GM18861 (cell line): Measurements from ENCODE around the gene CDC34.
A peak's percentile ranks its signal among the peaks of the same experiment; 100 is the strongest.

Experiments
- ATAC-seq: cut with Tn5 transposase; IDR thresholded peaks from one replicate; pipeline ENCODE4 v1.9.1; 2021; ENCODE audit not compliant: unreplicated experiment

The CDC34 gene

DNA sequence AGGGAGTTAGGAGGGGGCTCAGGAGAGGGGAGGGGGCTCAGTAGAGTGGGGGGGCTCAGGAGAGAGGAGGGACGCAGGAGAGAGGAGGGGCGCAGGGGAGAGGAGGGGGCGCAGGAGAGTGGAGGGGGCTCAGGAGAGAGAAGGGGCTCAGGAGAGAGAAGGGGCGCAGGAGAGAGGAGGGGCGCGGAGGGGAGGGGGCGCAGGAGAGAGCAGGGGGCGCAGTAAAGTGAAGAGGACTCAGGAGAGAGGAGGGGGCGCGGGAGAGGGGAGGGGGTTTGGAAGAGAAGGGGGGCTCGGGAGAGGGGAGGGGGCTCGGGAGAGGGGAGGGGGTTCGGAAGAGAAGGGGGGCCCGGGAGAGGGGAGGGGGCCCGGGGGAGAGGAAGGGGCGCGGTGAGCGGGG lies 34.6 kb upstream of the CDC34 start:
- ATAC-seq, result no peak

DNA sequence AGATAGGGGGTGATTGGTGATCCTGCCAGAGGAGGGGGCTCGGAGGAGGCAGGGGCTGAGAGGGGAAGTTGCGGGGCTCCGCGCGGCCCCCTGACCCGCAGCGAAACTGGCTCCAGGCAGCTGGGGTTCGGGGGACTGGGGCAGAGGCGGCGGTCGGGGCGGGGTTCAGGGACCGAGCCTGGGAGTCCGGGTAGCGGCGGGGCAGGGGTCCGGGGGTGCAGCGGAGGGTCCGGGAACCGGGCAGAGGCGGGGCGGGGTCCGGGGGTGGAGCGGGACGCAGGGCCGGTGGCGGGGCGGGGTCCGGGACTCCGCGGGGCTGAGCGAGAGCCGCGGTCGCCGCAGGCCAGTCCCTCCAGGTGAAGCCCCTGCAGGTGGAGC lies 34.1 kb upstream of the CDC34 start:
- no peak for ATAC-seq

DNA sequence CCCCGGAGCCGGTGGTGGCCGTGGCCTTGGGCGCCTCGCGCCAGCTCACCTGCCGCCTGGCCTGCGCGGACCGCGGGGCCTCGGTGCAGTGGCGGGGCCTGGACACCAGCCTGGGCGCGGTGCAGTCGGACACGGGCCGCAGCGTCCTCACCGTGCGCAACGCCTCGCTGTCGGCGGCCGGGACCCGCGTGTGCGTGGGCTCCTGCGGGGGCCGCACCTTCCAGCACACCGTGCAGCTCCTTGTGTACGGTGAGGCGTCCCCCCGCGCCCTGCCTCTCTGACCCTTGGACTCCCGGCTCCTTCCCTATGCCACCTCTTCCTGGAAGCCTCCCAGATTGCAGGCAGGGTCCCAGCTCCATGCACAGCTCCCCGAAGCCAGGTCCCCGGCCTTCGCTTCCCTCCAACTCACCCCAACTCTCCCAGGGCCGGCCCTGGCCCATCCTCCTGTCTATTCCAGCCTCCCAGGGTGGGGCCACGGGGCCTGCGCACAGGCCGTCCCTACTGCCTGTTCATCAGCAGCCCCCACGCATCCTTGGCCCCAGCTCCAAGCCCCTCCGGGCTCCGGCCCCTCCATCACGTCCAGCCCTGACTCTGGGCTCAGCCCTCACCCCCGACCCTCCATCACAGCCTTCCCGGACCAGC lies 33.6 kb upstream of the CDC34 start:
- ATAC-seq, result no peak

DNA sequence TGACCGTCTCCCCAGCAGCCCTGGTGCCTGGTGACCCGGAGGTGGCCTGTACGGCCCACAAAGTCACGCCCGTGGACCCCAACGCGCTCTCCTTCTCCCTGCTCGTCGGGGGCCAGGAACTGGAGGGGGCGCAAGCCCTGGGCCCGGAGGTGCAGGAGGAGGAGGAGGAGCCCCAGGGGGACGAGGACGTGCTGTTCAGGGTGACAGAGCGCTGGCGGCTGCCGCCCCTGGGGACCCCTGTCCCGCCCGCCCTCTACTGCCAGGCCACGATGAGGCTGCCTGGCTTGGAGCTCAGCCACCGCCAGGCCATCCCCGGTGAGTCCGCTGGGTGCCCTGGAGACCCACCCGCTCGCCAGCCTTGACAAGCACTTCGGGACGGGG lies 33.1 kb upstream of the CDC34 start:
- no peak for ATAC-seq

DNA sequence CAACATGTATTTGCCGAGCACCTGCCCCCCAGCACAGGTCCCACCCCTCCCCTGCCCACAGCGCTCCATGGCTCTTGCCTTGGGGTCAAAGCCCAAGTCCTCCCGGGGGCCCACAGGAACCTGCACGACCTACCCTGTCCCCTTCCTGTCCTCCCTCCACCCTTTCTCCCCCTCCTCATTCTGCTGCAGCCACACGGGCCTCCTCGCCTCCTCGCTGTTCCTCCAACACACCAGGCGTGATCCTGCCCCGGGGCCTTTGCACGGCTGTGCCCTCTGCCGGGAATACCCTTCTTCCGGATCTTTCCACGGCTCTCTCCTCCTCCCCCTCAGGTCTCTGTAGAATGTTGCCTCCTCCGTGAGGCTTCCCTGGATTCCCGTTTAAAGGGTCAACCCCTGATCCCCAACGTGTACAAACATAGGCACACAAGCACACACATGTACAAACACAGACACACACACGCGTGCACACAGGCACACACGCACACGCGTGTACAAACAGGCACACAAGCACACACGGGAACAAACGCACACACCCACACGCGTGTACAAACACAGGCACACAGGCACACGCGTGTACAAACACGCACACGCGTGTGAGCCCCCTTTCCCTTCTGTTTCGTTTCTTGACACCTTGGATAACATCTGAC lies 32.5 kb upstream of the CDC34 start:
- ATAC-seq, result no peak

DNA sequence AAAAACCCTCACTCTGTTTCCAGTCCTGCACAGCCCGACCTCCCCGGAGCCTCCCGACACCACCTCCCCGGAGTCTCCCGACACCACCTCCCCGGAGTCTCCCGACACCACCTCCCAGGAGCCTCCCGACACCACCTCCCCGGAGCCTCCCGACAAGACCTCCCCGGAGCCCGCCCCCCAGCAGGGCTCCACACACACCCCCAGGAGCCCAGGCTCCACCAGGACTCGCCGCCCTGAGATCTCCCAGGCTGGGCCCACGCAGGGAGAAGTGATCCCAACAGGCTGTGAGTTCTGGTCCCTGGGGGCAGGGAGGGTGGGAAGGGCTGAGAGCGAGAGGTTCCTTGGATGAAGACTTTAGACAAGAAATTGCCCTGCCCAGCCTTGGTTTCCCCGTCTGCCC lies 29.9 kb upstream of the CDC34 start:
- ATAC-seq, result no peak

DNA sequence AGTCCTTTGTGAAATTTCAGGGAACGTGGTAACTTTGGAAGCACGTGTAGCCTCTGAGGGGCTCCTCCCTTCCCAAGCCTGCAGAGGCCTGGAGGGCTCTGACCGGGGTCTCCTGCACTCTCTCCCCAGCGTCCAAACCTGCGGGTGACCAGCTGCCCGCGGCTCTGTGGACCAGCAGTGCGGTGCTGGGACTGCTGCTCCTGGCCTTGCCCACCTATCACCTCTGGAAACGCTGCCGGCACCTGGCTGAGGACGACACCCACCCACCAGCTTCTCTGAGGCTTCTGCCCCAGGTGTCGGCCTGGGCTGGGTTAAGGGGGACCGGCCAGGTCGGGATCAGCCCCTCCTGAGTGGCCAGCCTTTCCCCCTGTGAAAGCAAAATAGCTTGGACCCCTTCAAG lies 26.9 kb upstream of the CDC34 start:
- ATAC-seq, result no peak

DNA sequence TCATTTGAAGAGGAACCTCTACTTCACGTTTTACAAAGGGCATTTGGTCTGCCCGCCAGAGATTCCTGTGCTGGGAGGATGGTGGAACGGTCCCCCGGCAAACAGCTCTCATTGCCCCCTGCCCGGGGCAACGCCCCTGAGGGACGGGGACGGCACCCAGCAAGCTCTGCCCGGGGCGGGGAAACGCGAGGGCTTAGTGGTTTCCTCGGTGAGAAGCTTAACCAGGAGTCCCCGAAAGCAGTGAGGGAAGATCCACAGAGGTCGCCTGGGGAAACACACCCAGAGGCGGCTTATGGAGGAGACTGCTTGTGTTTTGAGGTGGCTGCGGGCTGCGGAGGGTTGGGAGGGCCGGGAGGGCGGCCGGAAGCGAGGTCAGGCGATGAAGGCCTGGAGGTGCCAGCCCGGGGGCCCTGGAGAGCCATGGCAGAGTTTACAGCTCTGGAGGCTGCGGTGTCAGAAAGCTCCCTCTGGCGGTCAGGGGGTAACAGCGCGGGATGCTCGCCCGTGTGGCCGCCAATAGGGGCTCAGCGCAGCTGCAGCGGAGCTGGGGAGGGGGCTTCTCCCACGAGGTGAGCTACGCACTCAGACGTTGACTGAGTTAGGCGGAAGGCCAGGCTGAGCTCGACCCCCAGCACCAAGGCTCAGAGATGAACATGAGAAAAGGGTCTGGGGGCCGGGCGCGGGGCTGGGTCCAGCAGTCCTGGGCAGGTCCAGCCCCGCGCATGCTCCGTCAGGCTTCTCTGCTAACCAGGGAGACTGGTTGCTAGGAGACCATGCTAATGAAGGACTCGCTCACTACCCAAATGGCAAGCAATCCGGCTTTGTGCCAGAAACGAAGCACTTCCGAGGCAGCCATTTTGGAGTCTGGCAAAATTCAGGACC lies 24.9 kb upstream of the CDC34 start:
- ATAC-seq, result peak; percentile 52

DNA sequence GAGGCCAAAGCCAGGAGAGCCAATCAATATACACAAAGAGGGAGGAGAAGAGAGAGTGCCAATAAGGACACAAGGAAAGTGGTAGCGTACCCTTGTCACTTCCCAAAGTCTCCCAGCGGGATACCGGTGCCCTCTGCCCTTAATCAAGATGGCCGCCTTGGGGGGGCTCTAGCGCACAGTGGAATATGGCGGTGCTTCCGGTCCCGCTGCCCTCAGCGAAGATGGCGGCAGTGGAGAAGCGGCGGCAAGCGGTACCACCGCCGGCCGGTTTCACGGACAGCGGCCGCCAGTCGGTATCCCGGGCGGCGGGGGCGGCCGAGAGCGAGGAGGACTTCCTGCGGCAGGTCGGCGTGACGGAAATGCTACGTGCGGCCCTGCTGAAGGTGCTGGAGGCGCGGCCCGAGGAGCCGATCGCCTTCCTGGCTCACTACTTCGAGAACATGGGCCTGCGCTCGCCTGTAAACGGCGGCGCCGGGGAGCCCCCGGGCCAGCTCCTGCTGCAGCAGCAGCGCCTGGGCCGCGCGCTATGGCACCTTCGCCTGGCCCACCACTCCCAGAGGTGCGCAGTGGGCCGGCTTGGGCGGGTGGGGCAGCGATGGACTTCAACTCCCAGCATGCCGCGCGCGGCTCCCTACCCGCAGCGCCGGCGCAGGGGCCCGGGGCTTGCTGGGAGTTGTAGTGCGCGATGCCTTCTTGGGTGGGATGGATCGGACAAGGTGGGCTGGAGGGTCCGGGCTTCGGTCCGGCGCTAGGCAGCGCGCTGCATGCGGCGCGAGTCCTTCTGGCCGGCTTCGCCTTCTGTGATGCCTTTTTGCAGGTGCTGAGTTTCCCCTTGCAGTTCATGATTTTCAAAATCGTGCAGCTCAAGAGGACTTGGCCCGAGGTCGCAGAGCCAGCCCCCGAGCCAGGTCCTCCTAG lies 24.0 kb upstream of the CDC34 start, which contains the start of gene TPGS1:
TPGS1 (plus strand) TSS at position 212 of the 918 bp plus-strand sequence; CDS start at position 222, 10 bp downstream.
- peak; percentile 36 for ATAC-seq

DNA sequence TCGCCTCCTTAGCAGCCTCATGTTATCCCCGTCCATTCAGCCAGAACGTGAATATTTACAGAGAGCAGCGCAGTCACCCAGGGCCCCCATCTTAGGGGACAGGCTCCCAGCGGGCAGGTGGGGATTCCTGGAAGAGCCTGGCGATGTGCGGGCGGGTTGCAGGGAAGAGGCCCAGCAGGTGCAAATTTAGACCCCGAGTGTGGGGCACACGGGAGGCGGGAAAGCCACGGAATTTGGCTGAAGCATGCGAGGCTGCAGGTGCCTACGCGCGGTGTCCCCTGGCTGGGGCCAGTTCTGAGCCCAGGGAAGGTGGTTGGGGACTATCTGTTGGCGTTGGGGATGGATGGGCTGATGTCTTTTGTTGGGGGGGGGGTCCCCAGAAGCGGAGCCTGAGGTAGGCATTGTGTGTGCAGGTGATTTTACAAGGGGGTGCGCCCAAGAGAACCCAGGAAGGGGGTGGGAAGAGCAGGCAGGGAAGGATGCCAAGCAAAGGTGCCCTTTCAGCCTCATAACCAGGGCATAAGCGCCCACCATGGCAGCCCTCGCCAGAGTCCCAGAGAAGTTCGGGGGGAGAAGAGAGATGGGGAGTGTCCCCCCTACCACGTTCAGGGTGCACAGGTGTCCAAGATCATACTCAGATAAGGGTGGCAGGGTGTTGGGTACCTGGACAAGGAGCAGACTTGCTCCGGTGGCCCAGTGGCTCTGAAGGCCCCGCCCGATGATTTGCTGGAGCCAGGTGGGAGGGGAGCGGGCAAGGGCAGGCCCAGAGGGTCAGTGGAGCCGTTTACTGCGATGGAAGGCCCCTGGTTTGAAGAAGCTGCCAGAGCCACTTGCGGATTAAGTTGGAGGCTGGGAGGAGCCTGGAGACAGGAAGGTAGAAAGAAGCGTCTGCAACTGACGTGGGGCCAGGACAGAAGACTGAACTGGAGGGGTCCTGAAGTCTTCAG lies 23.1 kb upstream of the CDC34 start:
- no peak for ATAC-seq

DNA sequence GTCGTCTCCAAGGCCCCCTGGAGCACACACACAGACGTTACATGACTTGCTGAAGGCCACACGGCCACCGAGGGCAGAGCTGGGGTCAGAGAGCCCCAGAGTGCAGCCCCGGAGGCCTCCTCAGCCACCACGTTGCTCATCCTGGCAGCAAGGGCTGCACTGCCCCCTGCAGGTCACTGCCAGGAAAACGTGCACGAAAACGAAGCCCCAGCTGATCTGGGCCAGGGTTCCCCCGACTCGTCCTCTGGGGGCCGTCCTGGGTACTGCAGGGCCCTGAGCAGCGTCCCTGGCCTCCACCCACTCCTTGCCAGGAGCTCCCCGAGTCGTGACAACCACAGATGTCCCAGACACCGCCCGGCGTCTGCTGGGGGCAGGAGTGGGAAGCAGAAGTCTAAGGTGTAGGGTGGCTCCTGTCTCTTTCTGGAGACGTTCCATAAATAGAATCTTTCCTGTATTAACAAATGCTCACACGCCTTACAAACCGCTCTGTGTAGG lies 20.9 kb upstream of the CDC34 start:
- peak; percentile 26 for ATAC-seq

DNA sequence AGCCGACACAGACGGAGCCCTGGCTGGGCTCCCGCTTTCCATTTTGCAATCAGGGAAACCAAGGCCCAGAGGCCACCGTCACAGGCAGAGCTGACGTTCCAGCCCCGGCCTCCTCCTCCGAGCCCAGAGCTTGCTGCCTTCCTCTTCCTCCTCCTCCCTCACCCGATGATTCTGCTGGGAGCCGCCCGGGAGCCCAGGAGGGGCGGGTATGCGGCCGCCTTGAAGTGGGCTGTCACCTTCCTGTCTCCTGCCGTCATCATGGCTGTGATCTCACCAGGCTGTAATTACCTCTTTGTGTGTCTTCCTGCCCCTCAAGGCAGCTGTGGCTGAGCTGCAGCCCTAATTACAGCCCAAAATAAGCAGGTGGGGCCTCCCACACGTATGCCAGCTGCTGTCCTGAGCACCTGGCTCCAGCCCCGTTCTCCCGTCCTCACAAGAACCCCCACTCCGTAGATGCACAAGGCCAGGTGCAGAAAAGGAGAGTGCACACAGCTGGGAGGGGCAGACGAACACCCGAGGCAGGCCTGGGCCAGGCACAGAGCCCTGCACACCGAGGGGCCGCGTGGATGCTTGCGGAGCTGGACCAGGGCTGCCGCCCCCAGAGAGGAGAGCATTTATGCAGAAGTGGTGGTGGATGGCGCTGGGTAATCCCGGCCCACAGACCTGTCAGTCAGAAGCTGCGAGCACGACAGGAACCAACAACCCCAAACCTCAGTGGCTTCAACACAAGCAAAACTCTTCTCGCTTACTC lies 20.3 kb upstream of the CDC34 start:
- ATAC-seq, result no peak

DNA sequence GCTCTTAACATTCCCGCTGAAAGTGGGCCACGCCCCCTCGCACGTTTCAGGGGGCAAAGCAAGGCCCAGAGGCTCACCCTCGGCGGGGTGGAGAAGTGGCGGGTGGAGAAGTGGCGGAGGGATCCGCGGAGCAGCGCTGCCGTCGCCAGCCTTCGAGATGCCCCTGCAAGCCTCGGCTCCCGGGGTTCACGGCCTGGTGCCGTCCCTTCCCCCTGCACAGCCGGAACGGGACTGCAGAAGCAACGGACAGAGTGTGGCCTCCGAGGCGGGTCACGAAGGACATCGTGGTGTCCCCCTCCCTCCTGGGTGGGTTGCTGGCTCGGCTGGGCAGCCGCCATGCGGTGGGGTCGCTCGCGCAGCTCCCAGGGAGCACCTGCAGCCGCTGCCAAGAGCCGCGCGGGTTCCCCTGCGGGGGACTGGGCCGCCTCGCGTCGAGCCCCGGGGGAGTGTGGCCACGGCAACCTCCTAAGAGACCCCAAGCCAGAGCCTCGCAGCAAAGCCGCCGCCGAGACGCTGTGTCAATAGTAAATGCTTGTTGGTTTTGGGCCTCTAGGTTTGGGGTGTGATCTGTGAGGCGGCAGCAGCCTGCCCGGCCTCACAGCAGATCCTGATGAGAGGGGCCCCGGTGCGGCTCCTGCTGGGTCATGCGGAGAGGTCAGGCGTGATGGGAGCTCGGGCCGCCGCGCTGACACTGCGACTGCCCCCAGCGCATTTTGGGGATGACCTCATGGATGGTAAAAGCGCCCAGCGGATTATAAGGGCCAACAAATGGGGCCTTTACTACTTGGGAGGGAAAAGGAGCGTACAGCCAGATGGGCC lies 18.8 kb upstream of the CDC34 start:
- no peak for ATAC-seq

DNA sequence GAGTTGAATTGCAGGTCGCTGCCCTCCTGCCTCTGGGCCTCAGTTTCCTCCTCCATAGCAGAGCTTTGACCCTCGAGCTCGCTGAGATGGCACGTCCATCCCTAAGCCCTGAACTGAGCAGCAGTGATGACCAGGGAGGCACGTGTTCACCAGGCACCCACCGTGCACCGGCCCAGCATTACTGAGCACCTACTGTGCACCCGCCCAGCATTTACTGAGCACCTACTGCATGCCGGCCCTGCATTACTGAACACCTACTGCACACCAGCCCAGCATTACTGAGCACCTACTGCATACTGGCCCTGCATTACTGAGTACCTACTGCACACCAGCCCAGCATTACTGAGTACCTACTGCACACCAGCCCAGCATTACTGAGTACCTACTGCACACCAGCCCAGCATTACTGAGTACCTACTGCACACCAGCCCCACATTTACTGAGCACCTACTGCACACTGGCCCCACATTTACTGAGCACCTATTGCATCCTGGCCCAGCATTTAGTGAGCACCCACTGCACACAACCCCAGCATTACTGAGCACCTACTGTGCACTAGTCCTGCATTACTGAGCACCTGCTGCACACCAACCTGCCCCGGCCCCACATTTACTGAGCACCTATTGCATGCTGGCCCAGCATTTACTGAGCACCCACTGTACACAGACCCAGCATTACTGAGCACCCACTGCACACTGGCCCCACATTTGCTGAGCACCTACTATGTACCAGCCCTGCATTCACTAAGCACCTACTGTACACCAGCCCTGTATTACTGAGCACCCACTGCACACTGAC lies 18.0 kb upstream of the CDC34 start:
- no peak for ATAC-seq

DNA sequence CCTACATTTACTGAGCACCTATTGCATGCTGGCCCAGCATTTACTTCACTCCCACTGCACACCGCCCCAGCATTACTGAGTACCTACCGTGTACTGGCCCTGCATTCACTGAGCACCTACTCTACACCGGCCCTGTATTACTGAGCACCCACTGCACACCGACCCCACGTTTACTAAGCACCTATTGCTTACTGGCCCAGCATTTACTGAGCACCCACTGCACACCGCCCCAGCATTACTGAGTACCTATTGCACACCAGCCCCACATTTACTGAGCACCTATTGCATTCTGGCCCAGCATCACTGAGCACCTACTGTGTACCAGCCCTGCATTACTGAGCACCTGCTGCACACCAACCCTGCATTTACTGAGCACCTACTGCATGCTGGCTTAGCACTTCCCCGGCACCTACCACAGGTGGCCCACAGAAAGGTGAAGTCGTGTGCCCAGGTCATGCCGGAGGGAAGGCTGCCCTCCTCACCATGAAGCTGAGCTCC lies 17.3 kb upstream of the CDC34 start:
- no peak for ATAC-seq

DNA sequence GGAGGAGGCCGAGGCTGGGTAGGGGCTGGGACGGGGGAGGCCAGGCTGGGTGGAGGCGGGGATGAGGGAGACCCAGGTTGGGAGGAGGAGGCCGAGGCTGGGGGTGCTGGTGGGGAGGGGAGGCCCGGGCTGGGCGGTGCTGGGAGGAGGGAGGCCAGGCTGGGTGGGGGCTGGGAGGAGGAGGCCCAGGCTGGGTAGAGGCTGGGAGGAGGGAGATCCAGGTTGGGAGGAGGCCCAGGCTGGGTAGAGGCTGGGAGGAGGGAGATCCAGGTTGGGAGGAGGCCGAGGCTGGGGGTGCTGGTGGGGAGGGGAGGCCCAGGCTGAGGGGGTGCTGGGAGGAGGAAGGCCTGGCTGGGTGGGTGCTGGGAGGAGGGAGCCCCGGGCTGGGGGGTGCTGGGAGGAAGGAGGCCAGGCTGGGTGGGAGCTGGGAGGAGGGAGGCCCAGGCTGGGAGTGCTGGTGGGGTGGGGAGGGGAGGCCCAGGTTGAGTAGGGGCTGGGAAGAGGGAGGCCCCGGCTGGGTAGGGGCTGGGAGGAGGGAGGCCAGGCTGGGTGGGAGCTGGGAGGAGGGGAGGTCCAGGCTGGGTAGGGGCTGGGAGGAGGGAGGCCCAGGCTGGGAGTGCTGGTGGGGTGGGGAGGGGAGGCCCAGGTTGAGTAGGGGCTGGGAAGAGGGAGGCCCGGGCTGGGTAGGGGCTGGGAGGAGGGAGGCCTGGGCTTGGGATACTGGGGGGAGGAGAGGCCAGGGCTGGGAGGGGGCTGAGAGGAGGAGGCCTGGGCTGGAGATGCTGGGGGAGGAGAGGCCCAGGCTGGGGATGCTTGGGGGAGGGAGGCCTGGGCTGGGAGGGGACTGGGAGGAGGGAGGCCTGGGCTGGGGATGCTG lies 13.6 kb upstream of the CDC34 start:
- no peak for ATAC-seq
